ENCODE measurements around the gene MTHFD2. TPM values are rescaled to one million over a fixed set of nuclear protein-coding genes. Genes with fewer than 3 reads are reported as not detected.
A peak's percentile ranks its signal among the peaks of the same experiment; 100 is the strongest.

The MTHFD2 gene
- 1 to 10 TPM; 1.4 to 8.0 (median 4.6) TPM for polyA plus RNA-seq (ENCODE audit: low read depth in 6 of 6)

DNA sequence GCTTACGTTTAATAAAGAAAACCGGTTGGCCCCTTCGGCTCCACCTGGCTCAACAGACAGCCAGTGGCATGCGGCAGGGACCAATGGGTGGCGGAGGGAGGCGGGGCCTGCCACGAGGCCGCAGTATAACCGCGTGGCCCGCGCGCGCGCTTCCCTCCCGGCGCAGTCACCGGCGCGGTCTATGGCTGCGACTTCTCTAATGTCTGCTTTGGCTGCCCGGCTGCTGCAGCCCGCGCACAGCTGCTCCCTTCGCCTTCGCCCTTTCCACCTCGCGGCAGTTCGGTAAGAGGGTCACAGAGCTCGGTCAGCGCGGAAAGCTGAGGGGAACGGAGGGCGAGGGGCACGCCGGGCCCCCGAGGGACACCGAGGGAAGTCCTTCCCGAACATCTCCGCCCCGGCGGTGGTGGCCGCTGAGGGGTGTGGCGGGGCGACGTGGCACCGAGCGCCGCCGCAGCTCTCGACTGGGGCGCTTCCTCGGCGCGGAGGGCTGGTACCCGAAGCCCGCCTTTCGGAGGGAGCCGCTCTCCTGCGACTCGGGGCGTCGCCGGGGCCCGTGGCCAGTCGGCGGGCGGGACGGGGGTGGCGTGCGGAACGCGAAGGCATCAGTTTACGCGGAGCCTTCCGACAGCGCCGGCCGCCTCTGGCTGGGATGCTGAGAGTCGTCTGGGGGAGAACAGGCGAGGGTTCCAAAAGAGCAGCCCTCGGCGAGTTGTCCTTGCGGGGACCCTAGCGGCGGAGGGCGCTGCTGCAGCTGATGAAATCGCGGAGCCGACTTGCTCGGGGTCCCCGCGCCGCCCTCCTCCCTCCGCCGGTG is at the start of gene MTHFD2:
TSS of gene MTHFD2 (plus strand) at position 155 of the 814 bp plus-strand sequence. CDS start at position 182, 27 bp downstream.
- Mint-ChIP-seq H3K4me1 (peaks cover 22 to 23% (median 22%) of the 10 kb centered on the region in 3 donors), H3K27me3 (no peaks in the 10 kb centered on the region), H3K36me3 (no peaks in the 10 kb centered on the region), H3K4me3 (peak within 1 kb of the TSS; percentile 83 to 99 (median 98)), H3K27ac (peak within 1 kb of the TSS; percentile 98 to 100 (median 99)), H3K9me3 (no peaks in the 10 kb centered on the region)
- peak; percentile 86 to 87 for ATAC-seq (ENCODE audit: low read depth in 2 of 2)
- peak; percentile 89 for DNase-seq

DNA sequence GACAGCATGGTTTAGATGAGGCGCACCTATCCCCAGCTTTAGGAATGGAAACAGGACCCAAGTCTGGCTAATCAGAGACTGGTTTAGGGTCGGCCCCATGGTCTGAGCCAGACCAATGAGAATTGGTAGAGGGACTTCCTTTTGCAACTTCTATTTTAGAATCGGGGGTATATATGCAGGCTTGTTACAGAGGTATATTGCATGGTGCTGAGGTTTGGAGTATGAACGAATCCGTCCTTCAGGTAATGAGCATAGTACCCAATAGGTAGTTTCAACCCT is 49.2 kb upstream of the MTHFD2 start:
- DNase-seq (no peak), ATAC-seq (ENCODE audit: low read depth in 2 of 2) (no peak)
- H3K4me1 Mint-ChIP-seq, result peaks cover 0 to 4% (median 4%) of the 10 kb centered on the region in 3 donors
- no peaks in the 10 kb centered on the region for H3K27me3 Mint-ChIP-seq
- H3K9me3 Mint-ChIP-seq, result no peaks in the 10 kb centered on the region
- peak overlapping the region in 1 of 6 donors; percentile 76 for H3K27ac Mint-ChIP-seq
- H3K4me3 Mint-ChIP-seq, result peak overlapping the region in 1 of 8 donors; percentile 30
- H3K36me3 Mint-ChIP-seq, result peaks cover 5 to 10% of the 10 kb centered on the region in 2 donors

DNA sequence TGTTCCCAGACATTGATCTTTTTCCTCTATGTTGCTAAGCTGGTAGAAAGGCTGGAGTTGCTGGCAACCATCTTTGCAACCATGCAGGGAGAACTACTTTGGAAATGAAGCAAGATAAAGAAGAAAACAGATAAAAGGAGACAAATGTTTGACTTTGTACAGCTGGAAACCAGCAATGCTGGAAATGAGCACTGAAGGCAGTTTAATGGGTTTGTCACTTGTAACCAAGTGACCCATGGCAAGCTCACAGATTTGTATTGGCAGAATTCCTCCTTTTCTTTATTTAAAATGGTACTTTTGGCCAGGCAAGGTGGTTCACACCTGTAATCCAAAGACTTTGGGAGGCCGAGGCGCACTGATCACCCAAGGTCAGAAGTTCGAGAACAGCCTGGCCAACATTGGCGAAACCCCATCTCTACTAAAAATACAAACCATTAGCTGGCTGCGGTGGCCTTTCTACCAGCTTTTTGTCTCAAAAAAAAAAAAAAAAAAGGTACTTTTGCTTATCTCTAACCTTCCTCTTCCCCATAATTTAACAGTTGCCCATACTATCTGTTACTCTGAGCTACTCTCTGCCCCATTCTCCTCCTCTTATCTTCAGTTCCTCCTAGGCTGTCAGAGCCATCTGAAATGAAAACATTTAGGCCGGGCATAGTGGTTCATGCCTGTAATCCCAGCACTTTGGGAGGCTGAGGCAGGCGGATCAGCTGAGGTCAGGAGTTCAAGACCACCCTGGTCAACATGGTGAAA is 48.7 kb upstream of the MTHFD2 start:
- Mint-ChIP-seq H3K4me3 (peak overlapping the region in 2 of 8 donors; percentile 53 to 65), H3K4me1 (peaks cover 0 to 4% (median 4%) of the 10 kb centered on the region in 3 donors), H3K36me3 (peaks cover 5 to 13% of the 10 kb centered on the region in 2 donors), H3K9me3 (no peaks in the 10 kb centered on the region), H3K27ac (peak overlapping the region in 4 of 6 donors; percentile 38 to 76 (median 63)), H3K27me3 (no peaks in the 10 kb centered on the region)
- DNase-seq (no peak), ATAC-seq (ENCODE audit: low read depth in 2 of 2) (no peak)

DNA sequence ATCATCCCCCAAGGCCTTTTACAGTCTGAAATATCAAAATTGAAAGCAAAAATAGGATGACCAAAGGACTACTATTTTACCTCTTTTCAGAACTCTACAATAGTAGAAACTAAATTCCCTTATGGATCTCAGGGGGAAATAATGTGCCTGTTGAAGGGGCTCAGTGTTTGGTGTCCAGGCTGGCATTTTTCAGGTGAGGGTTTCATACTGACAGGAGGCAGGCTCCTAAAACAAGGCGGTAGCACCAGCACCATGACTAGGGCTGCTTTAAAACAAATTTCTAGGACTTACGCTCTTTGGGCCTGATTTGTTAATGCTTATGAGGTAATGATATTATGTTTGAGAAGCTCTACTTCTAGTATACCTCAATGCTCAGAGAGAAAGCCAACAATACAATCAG is 45.5 kb upstream of the MTHFD2 start:
- H3K27me3 Mint-ChIP-seq, result no peaks in the 10 kb centered on the region
- H3K4me3 Mint-ChIP-seq, result no peak overlapping the region
- peaks cover 0 to 4% (median 0%) of the 10 kb centered on the region in 3 donors for H3K4me1 Mint-ChIP-seq
- ATAC-seq (ENCODE audit: low read depth in 2 of 2), result no peak
- no peaks in the 10 kb centered on the region for H3K9me3 Mint-ChIP-seq
- peaks cover 5 to 13% of the 10 kb centered on the region in 2 donors for H3K36me3 Mint-ChIP-seq
- DNase-seq, result no peak
- H3K27ac Mint-ChIP-seq, result peak overlapping the region in 1 of 6 donors; percentile 86

DNA sequence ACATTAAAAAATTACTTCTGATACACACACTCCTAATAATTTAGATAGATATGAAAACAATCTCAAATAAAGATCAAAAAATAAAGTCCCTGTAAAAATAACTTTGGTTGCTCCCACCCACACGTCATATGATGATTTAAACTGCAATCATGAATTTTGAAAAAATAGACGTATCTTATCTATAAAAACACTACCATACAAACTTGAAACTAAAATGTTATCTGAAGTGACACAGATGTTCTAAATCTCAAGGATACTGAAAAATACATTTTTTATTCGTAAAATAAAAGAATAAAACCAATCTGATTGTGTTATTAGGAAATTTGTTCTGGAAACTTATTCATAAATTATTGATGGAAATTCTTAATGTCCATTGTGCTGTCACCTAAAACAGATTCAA is 42.6 kb upstream of the MTHFD2 start:
- H3K4me1 Mint-ChIP-seq, result peaks cover 0 to 4% (median 0%) of the 10 kb centered on the region in 3 donors
- DNase-seq, result no peak
- H3K9me3 Mint-ChIP-seq, result no peaks in the 10 kb centered on the region
- peaks cover 5 to 13% of the 10 kb centered on the region in 2 donors for H3K36me3 Mint-ChIP-seq
- no peak for ATAC-seq (ENCODE audit: low read depth in 2 of 2)
- H3K27me3 Mint-ChIP-seq, result no peaks in the 10 kb centered on the region
- no peak overlapping the region for H3K4me3 Mint-ChIP-seq
- peak overlapping the region in 1 of 6 donors; percentile 42 for H3K27ac Mint-ChIP-seq

DNA sequence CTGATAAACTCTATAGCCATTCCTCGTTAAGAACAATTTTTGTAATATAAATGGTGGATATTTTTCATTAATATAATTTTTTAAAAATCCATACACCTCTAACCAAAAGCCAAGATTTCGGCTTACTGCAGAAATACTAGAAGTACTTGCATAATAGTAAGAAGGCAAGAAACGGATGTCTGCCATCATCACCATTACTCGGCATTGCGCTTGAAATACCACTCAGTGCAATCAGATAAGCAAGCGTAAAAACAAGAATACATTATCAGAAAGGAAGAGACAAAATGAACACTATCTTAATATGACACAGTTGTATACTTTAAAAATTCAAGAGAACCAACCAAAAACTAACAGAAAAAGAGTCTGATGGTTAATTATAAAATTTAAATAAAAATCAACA is 35.5 kb upstream of the MTHFD2 start:
- Mint-ChIP-seq H3K27ac (peak overlapping the region in 1 of 6 donors; percentile 89), H3K27me3 (no peaks in the 10 kb centered on the region), H3K36me3 (peaks cover 12 to 31% of the 10 kb centered on the region in 2 donors), H3K4me3 (no peak overlapping the region), H3K4me1 (peaks cover 3 to 11% (median 6%) of the 10 kb centered on the region in 3 donors), H3K9me3 (peaks cover 0 to 6% (median 5%) of the 10 kb centered on the region in 7 donors)
- no peak for ATAC-seq (ENCODE audit: low read depth in 2 of 2)
- DNase-seq, result no peak

DNA sequence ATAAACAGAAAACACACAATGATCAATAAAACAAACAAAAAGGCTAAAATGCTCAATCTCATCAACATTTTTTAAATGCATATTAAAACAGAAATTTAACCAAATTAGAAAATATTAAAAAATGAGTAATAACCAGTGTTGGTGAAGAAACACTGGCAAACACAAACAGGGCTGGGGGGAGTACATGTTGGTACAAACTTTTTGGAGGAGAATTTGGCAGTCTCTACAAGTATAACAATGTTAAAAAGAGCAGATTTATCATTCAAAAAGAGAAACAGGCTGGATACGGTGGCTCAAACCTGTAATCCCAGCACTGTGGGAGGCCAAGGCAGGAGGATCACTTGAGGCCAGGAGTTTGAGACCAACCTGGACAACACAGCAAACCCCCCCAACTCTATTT is 33.7 kb upstream of the MTHFD2 start:
- peak overlapping the region in 1 of 6 donors; percentile 19 for H3K27ac Mint-ChIP-seq
- DNase-seq (no peak), ATAC-seq (ENCODE audit: low read depth in 2 of 2) (no peak)
- H3K4me3 Mint-ChIP-seq, result peak overlapping the region in 1 of 8 donors; percentile 9
- peaks cover 16 to 33% of the 10 kb centered on the region in 2 donors for H3K36me3 Mint-ChIP-seq
- H3K4me1 Mint-ChIP-seq, result peaks cover 9 to 12% (median 10%) of the 10 kb centered on the region in 3 donors
- peaks cover 0 to 6% (median 5%) of the 10 kb centered on the region in 7 donors for H3K9me3 Mint-ChIP-seq
- no peaks in the 10 kb centered on the region for H3K27me3 Mint-ChIP-seq

DNA sequence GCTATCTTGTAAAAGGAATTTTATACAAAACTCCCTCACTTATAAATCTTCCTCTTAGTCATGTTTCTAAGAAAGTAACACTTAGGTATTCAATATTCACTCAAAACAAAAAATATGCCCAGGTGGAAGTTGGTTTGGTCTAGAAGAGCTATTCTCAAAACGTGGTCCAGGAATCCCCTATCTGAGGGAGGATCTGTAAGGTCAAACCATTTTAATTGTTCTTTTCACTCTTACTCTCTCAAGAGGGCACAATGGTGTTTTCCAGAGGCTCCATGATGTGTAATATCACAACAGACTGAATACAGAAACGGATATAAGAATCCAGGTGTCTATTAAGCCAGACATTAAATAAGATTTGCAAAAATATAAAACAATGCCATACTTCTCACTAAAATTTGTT is 29.7 kb upstream of the MTHFD2 start:
- H3K36me3 Mint-ChIP-seq, result peaks cover 22 to 33% of the 10 kb centered on the region in 2 donors

DNA sequence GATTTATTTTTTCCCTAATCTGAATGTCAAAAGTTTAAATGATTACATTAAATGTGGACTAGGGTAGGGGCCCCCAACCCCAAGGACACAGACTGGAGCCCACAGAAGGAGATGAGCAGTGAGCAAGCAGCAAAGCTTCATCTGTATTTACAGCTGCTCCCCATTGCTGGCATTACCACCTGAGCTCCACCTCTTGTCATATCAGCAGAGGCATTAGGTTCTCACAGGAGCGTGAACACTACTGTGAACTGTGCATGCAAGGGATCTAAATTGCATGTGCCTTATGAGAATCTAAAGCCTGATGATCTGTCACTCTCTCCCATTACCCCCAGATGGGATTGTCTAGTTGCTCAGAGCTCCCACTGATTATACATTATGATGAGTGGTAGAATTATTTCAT is 23.5 kb upstream of the MTHFD2 start:
- H3K4me1 Mint-ChIP-seq, result peaks cover 38 to 58% (median 50%) of the 10 kb centered on the region in 3 donors
- H3K27ac Mint-ChIP-seq, result peak overlapping the region in 2 of 6 donors; percentile 61 to 92

More for the DNA sequence above, 29.7 kb upstream of the MTHFD2 start:
- peak overlapping the region in 1 of 6 donors; percentile 53 for H3K27ac Mint-ChIP-seq
- ATAC-seq (ENCODE audit: low read depth in 2 of 2) (no peak), DNase-seq (no peak)
- no peak overlapping the region for H3K4me3 Mint-ChIP-seq
- H3K4me1 Mint-ChIP-seq, result peaks cover 19 to 25% (median 23%) of the 10 kb centered on the region in 3 donors
- H3K9me3 Mint-ChIP-seq, result peaks cover 0 to 6% (median 5%) of the 10 kb centered on the region in 7 donors
- H3K27me3 Mint-ChIP-seq, result no peaks in the 10 kb centered on the region

DNA sequence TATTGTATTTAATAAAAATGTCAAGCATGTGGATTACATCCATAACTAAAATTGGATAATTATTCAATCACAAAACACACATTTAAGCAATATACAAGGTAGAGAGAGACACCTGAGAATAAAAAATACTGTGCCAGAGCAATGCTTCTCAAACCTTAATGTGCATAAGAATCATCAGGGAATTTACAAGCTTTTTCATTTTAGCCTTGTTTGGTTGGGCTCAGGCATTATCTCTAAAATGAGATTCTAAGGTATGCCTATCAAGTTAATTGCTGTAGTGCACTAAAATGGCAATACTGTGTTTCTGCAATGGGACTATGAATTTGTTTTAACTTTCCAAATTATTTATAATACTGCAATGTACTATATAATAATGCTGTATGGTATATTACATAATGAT is 20.7 kb upstream of the MTHFD2 start:
- peaks cover 0 to 6% of the 10 kb centered on the region in 2 donors for H3K36me3 Mint-ChIP-seq
- peak overlapping the region; percentile 82 to 97 (median 94) for H3K4me3 Mint-ChIP-seq
- H3K27ac Mint-ChIP-seq, result peak overlapping the region; percentile 92 to 99 (median 98)
- ATAC-seq (ENCODE audit: low read depth in 2 of 2) (no peak), DNase-seq (no peak)
- peaks cover 32 to 67% (median 48%) of the 10 kb centered on the region in 3 donors for H3K4me1 Mint-ChIP-seq
- no peaks in the 10 kb centered on the region for H3K27me3 Mint-ChIP-seq
- H3K9me3 Mint-ChIP-seq, result no peaks in the 10 kb centered on the region

More for the DNA sequence above, 23.5 kb upstream of the MTHFD2 start:
- Mint-ChIP-seq H3K9me3 (no peaks in the 10 kb centered on the region), H3K36me3 (peaks cover 11 to 13% of the 10 kb centered on the region in 2 donors), H3K4me3 (peak overlapping the region in 7 of 8 donors; percentile 8 to 91 (median 41)), H3K27me3 (no peaks in the 10 kb centered on the region)
- DNase-seq, result no peak
- no peak for ATAC-seq (ENCODE audit: low read depth in 2 of 2)

DNA sequence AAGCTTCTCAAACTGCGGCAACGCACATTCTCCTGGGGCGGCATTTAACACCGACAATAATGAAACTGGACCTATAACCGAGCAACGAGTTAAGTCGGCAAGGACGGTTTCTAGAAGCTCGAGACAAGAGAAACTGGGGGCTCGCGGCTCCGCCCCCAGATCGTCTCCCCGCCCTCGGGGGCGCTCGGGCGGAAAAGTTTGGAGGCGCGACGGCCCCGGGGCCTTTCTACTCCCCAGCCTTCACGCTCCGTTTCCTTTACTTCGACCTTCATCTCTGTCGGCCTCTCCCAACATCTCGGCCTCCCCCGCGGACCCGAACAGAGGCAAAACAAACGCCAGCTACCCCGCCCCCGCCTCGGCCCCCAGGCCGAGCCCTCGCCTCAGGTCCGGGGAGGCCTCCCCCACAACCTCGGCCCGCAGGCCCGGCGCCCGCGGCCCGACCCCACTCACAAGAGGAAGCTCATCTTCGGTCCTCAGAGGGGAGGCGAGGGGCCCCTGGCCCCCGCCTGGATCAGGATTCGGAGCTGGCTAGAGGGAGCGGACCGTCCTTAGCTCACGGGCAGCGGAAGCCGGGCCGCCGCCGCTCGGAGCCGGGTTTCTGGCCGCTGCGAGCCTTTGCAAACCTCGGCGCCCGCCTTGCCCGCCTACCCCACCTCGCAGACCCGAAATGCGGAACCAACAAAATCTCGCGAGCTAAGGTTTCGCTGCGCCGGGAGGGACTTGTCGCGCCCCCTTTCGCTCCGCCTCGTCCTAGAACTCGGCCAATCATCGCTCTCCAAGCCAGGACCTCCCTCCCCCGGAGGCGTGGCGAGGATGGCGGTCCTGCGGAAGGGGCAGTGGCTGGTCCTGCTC is 20.0 kb upstream of the MTHFD2 start, which contains the start of gene MOB1A:
TSS of gene MOB1A (minus strand) at position 669 of the 852 bp plus-strand sequence. CDS start at position 464, 205 bp downstream.
- Mint-ChIP-seq H3K36me3 (peaks cover 0 to 6% of the 10 kb centered on the region in 2 donors), H3K4me1 (peaks cover 27 to 65% (median 44%) of the 10 kb centered on the region in 3 donors), H3K9me3 (no peaks in the 10 kb centered on the region), H3K27me3 (no peaks in the 10 kb centered on the region), H3K27ac (peak within 1 kb of the TSS; percentile 92 to 99 (median 98)), H3K4me3 (peak within 1 kb of the TSS; percentile 82 to 97 (median 94))
- DNase-seq, result peak; percentile 98
- peak; percentile 73 to 74 for ATAC-seq (ENCODE audit: low read depth in 2 of 2)

DNA sequence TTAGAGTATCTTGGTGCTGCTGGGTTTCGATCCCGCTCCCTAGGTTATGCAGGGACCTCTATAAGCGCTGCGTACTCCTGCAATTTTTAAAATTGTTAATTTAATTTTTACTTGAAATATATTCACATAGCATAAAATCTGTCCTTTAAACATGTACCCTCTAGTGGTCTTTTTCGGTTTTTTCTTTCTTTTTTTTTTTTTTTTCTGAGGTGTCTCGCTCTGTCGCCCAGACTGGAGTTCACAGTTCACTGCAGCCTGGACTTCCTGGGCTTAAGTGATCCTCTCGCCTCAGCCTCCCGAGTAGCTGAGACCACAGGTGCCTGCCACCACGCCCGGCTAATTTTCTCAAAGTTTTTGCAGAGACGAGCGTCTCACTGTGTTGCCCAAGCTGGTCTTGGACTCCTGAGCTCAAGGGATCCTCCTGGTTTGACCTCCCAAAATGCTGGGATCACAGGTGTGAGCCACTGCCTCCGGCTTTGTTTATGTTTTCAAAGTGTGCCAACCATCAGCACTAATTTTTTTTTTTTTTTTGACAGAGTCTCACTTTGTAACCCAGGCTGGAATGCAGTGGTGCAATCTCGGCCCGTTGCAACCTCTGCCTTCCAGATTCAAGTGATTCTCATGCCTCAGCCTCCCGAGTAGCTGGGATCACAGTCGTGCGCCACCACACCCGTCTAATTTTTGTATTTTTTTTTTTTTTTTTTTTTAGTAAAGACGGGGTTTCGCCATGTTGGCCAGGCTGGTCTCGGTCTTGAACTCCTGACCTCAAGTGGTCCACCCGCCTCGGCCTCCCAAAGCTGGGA is 19.2 kb upstream of the MTHFD2 start:
- no peaks in the 10 kb centered on the region for H3K27me3 Mint-ChIP-seq
- peak; percentile 14 to 17 for ATAC-seq (ENCODE audit: low read depth in 2 of 2)
- DNase-seq, result no peak
- H3K4me3 Mint-ChIP-seq, result peak overlapping the region; percentile 82 to 97 (median 94)
- H3K9me3 Mint-ChIP-seq, result peaks cover 0 to 3% (median 0%) of the 10 kb centered on the region in 7 donors
- peak overlapping the region; percentile 92 to 99 (median 98) for H3K27ac Mint-ChIP-seq
- peaks cover 32 to 68% (median 49%) of the 10 kb centered on the region in 3 donors for H3K4me1 Mint-ChIP-seq
- peaks cover 3 to 6% of the 10 kb centered on the region in 2 donors for H3K36me3 Mint-ChIP-seq
